ENCODE data around the gene MTARC2. TPM values are rescaled to one million over a fixed set of nuclear protein-coding genes. Genes with fewer than 3 reads are reported as not detected.

Gene MTARC2
- total and polyA plus RNA-seq, 9 donors: 12.8 to 80.2 (median 23.6) TPM

- H3K9me3 ChIP-seq: no peaks in the 10 kb centered on the region
- WGBS, 3 donors: 72% methylated on average over 6 of the region's 6 CpGs
- intact Hi-C loops (cut with DNase I): no loop called here
Measured at GRCh38 chr1:220825819-220826551, 77.9 kb downstream of the MTARC2 start.

GRCh38 chr1:220826729-220827128 lies 78.6 kb downstream of the MTARC2 start:
- 95 to 100% (median 98%) methylated on average over 5 of the region's 5 CpGs for WGBS, 3 donors
- no peak for DNase-seq
- Histone ChIP-seq H3K36me3 (no peaks in the 10 kb centered on the region), H3K27ac (no peak overlapping the region), H3K4me1 (ENCODE audit: insufficient read depth) (no peaks in the 10 kb centered on the region), H3K9me3 (no peaks in the 10 kb centered on the region), H3K27me3 (no peaks in the 10 kb centered on the region), H3K4me3 (no peak overlapping the region)
- TF ChIP-seq POLR2A (IDR thresholded peaks at IDR 0.05) (no peak), CTCF (IDR thresholded peaks at IDR 0.05) (no peak), EP300 (IDR thresholded peaks at IDR 0.05) (no peak)
- intact Hi-C loops (cut with DNase I): no loop called here

More at GRCh38 chr1:220825819-220826551, 77.9 kb downstream of the MTARC2 start:
- H3K4me3 ChIP-seq: no peak overlapping the region
- no peak overlapping the region for H3K27ac ChIP-seq
- TF ChIP-seq CTCF (IDR thresholded peaks at IDR 0.05) (no peak), EP300 (IDR thresholded peaks at IDR 0.05) (no peak), POLR2A (IDR thresholded peaks at IDR 0.05) (no peak)
- DNase-seq: no peak
- no peaks in the 10 kb centered on the region for H3K27me3 ChIP-seq
- H3K4me1 ChIP-seq (ENCODE audit: insufficient read depth): no peaks in the 10 kb centered on the region
- H3K36me3 ChIP-seq: no peaks in the 10 kb centered on the region

- 46 to 64% (median 49%) methylated on average over 4 of the region's 4 CpGs for WGBS, 3 donors
- intact Hi-C loops (cut with DNase I): no loop called here
- TF ChIP-seq CTCF (IDR thresholded peaks at IDR 0.05) (no peak), EP300 (IDR thresholded peaks at IDR 0.05) (no peak), POLR2A (IDR thresholded peaks at IDR 0.05) (no peak)
- no peaks in the 10 kb centered on the region for H3K36me3 ChIP-seq
- H3K4me3 ChIP-seq: no peak overlapping the region
- no peak overlapping the region for H3K27ac ChIP-seq
- H3K4me1 ChIP-seq (ENCODE audit: insufficient read depth): no peaks in the 10 kb centered on the region
- no peaks in the 10 kb centered on the region for H3K27me3 ChIP-seq
- no peak for DNase-seq
- H3K9me3 ChIP-seq: no peaks in the 10 kb centered on the region
Measured at GRCh38 chr1:220827445-220828178, 79.5 kb downstream of the MTARC2 start.

- Histone ChIP-seq H3K9me3 (no peaks in the 10 kb centered on the region), H3K27me3 (no peaks in the 10 kb centered on the region), H3K27ac (no peak overlapping the region), H3K4me3 (no peak overlapping the region), H3K4me1 (ENCODE audit: insufficient read depth) (no peaks in the 10 kb centered on the region), H3K36me3 (no peaks in the 10 kb centered on the region)
- no peak for TF ChIP-seq POLR2A (IDR thresholded peaks at IDR 0.05)
- no peak for TF ChIP-seq EP300 (IDR thresholded peaks at IDR 0.05)
- TF ChIP-seq CTCF (IDR thresholded peaks at IDR 0.05): no peak
- DNase-seq: no peak
- 45 to 66% (median 51%) methylated on average over 4 of the region's 4 CpGs for WGBS, 3 donors
- intact Hi-C loops (cut with DNase I): no loop called here
Measured at GRCh38 chr1:220828179-220828490, 80.0 kb downstream of the MTARC2 start.
